ENCODE results near the gene DAO. TPM values are rescaled to one million over a fixed set of nuclear protein-coding genes. Genes with fewer than 3 reads are reported as not detected.

The DAO gene
- total RNA-seq, 1 experiment from 2014 or later = not detected

DNA sequence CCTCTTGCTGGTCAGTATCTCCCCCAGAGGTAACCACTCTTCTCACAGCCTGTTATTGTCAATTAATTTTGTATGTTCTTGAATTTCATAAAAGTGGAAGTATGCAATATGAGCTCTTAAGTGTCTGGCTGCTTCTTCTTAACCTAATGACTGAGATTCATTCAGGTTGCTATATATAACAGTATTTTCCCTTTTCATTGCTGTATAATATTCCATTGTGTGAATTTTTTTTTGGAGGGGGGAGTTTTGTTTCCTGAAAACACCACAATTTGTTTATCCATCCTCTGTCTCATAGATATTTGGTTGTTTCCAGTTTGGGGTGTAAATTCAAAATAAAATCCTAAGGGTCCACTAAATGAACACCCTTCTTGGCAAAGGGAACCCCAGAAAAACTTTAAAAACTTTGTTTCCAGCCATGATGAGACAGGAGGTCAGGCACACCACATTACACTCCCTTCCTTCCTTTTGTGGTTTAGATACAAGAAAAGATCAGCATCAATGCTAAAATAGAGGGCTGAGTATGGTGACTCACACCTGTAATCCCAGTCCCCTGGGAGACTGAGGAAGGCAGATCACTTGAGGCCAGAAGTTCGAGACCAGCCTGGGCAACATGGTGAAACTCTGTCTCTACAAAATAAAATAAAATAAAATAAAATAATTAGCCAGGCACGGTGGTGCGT, 4.1 kb upstream of the DAO start:
- Histone ChIP-seq H3K36me3 (replicated peaks; ENCODE audit: control insufficient read depth, insufficient read depth, low read length) (no peaks in the 10 kb centered on the region), H3K4me3 (ENCODE audit: insufficient read depth, low read depth, low read length) (no peak overlapping the region), H3K27me3 (ENCODE audit: control insufficient read depth, insufficient read depth, low read length) (no peaks in the 10 kb centered on the region)
- DNase-seq = no peak

DNA sequence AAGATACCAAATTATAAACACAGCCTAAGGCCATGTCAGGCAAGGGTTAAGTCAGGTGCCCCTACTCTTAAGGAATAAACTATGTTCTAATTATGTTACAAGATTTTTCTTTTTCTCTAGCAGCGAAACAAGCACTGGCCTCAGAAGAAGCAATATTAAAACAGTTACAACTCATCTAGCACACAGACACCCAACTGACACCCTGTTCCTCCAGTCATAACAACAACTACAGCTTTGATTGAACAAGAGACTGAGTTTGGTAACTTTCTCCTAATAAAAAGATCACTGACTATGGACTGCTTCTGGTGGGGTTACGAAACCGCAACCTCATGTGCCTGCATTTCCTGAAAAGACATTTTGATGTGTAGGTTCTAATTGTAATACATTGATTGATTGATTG, 3.3 kb upstream of the DAO start:
- DNase-seq = no peak
- H3K36me3 ChIP-seq (replicated peaks; ENCODE audit: control insufficient read depth, insufficient read depth, low read length) = no peaks in the 10 kb centered on the region
- no peaks in the 10 kb centered on the region for H3K27me3 ChIP-seq (ENCODE audit: control insufficient read depth, insufficient read depth, low read length)
- no peak overlapping the region for H3K4me3 ChIP-seq (ENCODE audit: insufficient read depth, low read depth, low read length)

DNA sequence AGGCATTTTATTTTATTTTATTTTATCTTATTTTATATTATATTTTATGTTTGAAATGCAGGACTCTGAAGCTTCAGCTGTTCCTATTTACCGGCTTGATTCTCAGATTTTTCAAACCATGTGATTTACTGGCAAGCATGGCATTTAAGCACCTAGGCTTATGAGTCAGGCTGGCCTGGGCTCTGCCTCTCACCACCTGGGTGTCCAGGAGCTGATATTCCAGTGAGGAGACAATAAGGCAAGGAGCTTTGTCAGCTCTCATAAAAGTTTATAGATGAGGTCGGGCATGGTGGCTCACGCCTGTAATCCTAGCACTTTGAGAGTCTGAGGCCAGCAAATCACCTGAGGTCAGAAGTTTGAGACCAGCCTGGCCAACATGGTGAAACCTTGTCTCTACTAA, 2.1 kb downstream of the DAO start:
- Histone ChIP-seq H3K36me3 (replicated peaks; ENCODE audit: control insufficient read depth, insufficient read depth, low read length) (no peaks in the 10 kb centered on the region), H3K4me3 (ENCODE audit: insufficient read depth, low read depth, low read length) (no peak overlapping the region), H3K27me3 (ENCODE audit: control insufficient read depth, insufficient read depth, low read length) (no peaks in the 10 kb centered on the region)
- no peak for DNase-seq

DNA sequence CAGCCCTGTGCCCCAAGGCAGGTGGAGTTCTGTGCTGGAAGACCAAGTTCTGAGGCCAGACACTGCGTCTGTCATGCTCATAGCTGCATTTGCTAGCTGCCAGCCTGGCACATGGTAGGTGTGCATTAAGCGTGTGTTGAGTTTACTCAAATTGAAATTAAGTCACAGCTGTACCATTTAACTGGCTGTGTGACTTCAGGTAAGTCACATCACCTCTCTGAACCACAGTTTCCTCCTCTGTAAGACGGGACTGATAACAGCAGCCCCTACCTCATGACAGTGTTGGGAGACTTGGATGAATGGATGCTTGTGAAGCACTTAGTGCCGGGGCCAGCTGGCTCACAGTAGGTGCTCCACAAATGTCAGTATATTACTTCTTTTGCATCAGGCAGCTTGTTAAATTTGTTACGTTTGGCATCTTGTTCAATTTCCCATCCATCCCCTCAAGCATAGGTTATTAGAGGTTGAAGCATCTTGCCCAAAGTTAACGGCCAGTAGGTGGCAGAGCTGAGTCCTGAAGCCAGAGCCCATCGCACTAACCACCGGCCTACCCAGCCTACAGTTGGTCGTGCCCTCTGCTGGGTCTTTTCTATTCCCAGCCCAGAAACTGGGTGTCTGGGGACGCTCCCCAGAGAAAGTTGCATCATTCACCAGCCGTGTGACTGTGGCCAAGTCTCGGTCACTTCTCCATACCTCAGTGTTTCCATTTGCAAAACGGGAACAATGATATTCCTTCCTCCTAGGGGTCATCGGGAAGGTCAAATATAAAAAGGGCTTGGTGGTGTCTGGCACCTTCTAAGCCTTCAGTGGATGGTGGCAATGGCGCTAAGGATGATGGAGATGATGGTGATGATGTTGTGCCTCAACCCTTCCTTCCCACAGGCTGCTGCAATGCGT, 4.5 kb downstream of the DAO start:
- peak; percentile 73 for DNase-seq

GRCh38 chr12:108886873-108887629, 7.2 kb downstream of the DAO start:
- Histone ChIP-seq H3K36me3 (replicated peaks; ENCODE audit: control insufficient read depth, insufficient read depth, low read length) (no peaks in the 10 kb centered on the region), H3K27me3 (ENCODE audit: control insufficient read depth, insufficient read depth, low read length) (no peaks in the 10 kb centered on the region), H3K4me3 (ENCODE audit: insufficient read depth, low read depth, low read length) (no peak overlapping the region)
- no peak for DNase-seq

More for the DNA sequence above, 4.5 kb downstream of the DAO start:
- Histone ChIP-seq H3K36me3 (replicated peaks; ENCODE audit: control insufficient read depth, insufficient read depth, low read length) (no peaks in the 10 kb centered on the region), H3K4me3 (ENCODE audit: insufficient read depth, low read depth, low read length) (no peak overlapping the region), H3K27me3 (ENCODE audit: control insufficient read depth, insufficient read depth, low read length) (no peaks in the 10 kb centered on the region)

GRCh38 chr12:108888031-108888430, 8.1 kb downstream of the DAO start:
- Histone ChIP-seq H3K27me3 (ENCODE audit: control insufficient read depth, insufficient read depth, low read length) (no peaks in the 10 kb centered on the region), H3K36me3 (replicated peaks; ENCODE audit: control insufficient read depth, insufficient read depth, low read length) (no peaks in the 10 kb centered on the region), H3K4me3 (ENCODE audit: insufficient read depth, low read depth, low read length) (no peak overlapping the region)
- no peak for DNase-seq

- no peak overlapping the region for H3K4me3 ChIP-seq (ENCODE audit: insufficient read depth, low read depth, low read length)
- H3K27me3 ChIP-seq (ENCODE audit: control insufficient read depth, insufficient read depth, low read length) = no peaks in the 10 kb centered on the region
- peak; percentile 58 for DNase-seq
- H3K36me3 ChIP-seq (replicated peaks; ENCODE audit: control insufficient read depth, insufficient read depth, low read length) = no peaks in the 10 kb centered on the region
These were observed 10.3 kb downstream of the DAO start for GRCh38 chr12:108890208-108890607.

DNA sequence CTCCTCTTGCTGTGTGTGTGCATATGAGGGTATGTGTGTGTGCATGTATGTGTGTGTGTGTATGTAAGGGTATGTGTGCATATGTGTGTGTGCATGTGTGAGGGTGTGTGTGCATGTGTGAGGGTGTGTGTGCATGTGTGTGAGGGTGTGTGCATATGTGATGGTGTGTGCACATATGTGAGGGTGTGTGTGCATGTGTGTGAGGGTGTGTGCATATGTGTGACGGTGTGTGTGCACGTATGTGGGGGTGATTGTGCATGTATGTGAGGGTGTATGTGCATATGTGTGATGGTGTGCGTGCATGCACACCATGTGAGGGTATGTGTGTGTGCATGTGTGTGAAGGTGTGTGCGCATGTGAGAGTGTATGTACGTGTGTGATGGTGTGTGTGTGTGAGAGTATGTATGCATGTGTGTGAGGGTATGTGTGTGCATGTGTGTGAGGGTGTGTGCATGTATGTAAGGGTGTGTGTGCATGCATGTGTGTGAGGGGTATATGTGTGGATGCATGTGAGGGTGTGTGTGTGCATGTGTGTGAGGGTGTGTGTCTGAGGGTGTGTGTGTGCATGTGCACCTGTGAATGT, 15.4 kb downstream of the DAO start:
- Histone ChIP-seq H3K4me3 (ENCODE audit: insufficient read depth, low read depth, low read length) (no peak overlapping the region), H3K36me3 (replicated peaks; ENCODE audit: control insufficient read depth, insufficient read depth, low read length) (no peaks in the 10 kb centered on the region), H3K27me3 (ENCODE audit: control insufficient read depth, insufficient read depth, low read length) (no peaks in the 10 kb centered on the region; the same call in 1 of the 2 replicates)
- DNase-seq = no peak

DNA sequence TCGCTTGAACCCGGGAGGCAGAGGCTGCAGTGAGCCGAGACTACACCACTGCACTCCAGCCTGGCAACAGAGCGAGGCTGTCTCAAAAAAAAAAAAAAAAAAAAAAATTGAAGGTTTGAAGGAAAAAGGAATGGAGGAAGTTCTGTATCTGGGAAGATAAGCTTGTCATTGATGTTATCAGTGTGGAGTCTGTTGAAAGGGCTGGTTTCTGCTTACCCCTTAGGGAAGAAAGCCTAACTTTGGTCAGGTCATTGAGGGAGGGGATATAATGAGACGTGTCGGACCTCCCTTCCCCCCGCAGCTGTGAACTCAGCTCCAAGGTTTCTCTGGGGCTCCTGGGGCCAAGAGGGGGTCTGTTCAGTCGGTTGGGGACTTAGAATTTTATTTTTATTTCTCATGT, 16.4 kb downstream of the DAO start:
- Histone ChIP-seq H3K36me3 (replicated peaks; ENCODE audit: control insufficient read depth, insufficient read depth, low read length) (no peaks in the 10 kb centered on the region), H3K27me3 (ENCODE audit: control insufficient read depth, insufficient read depth, low read length) (no peaks in the 10 kb centered on the region; the same call in 1 of the 2 replicates), H3K4me3 (ENCODE audit: insufficient read depth, low read depth, low read length) (no peak overlapping the region)
- DNase-seq = no peak

DNA sequence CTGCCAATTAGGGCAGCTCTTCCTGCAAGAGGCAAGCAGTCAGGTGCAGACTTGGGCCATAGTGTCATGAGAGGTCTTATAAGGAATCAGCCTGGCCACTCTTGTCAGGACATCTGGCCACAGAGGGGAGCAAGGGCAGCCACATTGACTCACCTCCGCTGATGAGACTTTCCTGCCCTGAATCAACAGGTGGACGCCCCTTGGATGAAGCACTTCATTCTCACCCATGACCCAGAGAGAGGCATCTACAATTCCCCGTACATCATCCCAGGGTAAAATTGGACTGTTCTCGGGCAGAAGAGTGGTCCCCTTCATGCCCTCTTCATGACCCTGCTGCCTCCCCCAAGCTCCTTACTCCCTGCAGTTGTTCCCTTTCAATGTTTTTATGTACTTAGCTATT, 16.9 kb downstream of the DAO start:
- no peak overlapping the region for H3K4me3 ChIP-seq (ENCODE audit: insufficient read depth, low read depth, low read length)
- no peaks in the 10 kb centered on the region; the same call in 1 of the 2 replicates for H3K27me3 ChIP-seq (ENCODE audit: control insufficient read depth, insufficient read depth, low read length)
- DNase-seq = no peak
- no peaks in the 10 kb centered on the region for H3K36me3 ChIP-seq (replicated peaks; ENCODE audit: control insufficient read depth, insufficient read depth, low read length)

- DNase-seq = no peak
- H3K4me3 ChIP-seq (ENCODE audit: insufficient read depth, low read depth, low read length) = no peak overlapping the region
- H3K36me3 ChIP-seq (replicated peaks; ENCODE audit: control insufficient read depth, insufficient read depth, low read length) = no peaks in the 10 kb centered on the region
- no peaks in the 10 kb centered on the region; the same call in 1 of the 2 replicates for H3K27me3 ChIP-seq (ENCODE audit: control insufficient read depth, insufficient read depth, low read length)
These were observed 19.3 kb downstream of the DAO start for GRCh38 chr12:108899145-108899544.

GRCh38 chr12:108905725-108906124, 25.8 kb downstream of the DAO start:
- Histone ChIP-seq H3K4me3 (ENCODE audit: insufficient read depth, low read depth, low read length) (no peak overlapping the region), H3K27me3 (ENCODE audit: control insufficient read depth, insufficient read depth, low read length) (no peaks in the 10 kb centered on the region), H3K36me3 (replicated peaks; ENCODE audit: control insufficient read depth, insufficient read depth, low read length) (no peaks in the 10 kb centered on the region)
- DNase-seq = no peak

- no peaks in the 10 kb centered on the region for H3K36me3 ChIP-seq (replicated peaks; ENCODE audit: control insufficient read depth, insufficient read depth, low read length)
- H3K4me3 ChIP-seq (ENCODE audit: insufficient read depth, low read depth, low read length) = no peak overlapping the region
- DNase-seq = no peak
- no peaks in the 10 kb centered on the region for H3K27me3 ChIP-seq (ENCODE audit: control insufficient read depth, insufficient read depth, low read length)
These were observed 27.1 kb downstream of the DAO start for GRCh38 chr12:108906971-108907370.

- Histone ChIP-seq H3K27me3 (ENCODE audit: control insufficient read depth, insufficient read depth, low read length) (no peaks in the 10 kb centered on the region), H3K4me3 (ENCODE audit: insufficient read depth, low read depth, low read length) (no peak overlapping the region), H3K36me3 (replicated peaks; ENCODE audit: control insufficient read depth, insufficient read depth, low read length) (no peaks in the 10 kb centered on the region)
- DNase-seq = no peak
These were observed 28.0 kb downstream of the DAO start for GRCh38 chr12:108907839-108908351.

Data from H7 (cell line).